GM21390 (cell line): ENCODE results near the gene SNRPA.
"Not testable (repeated sequence)": the region's sequence is repeated elsewhere in the genome, so short reads cannot be mapped to it uniquely, and the experiment has no call there.

Experiments
- ATAC-seq: cut with Tn5 transposase; IDR thresholded peaks from one replicate; pipeline ENCODE4 v1.9.1; 2021; ENCODE audit not compliant: unreplicated experiment

SNRPA gene

DNA sequence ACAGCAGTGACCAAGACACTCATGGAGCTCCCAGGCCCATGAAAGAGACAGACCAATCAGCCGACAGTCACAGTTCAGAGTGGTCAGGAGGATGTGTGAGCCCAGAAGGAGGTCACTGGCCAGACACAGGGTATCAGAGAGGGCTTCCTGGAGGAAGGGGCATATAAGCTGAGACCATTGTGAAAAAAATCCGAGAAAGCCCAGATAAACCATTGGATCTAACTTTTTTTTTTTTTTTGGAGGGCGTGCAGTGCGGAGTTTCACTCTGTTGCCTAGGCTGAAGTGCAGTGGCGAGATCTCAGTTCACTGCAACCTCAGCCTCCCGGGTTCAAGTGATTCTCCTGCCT, 29.9 kb upstream of the SNRPA start:
- ATAC-seq = no peak

DNA sequence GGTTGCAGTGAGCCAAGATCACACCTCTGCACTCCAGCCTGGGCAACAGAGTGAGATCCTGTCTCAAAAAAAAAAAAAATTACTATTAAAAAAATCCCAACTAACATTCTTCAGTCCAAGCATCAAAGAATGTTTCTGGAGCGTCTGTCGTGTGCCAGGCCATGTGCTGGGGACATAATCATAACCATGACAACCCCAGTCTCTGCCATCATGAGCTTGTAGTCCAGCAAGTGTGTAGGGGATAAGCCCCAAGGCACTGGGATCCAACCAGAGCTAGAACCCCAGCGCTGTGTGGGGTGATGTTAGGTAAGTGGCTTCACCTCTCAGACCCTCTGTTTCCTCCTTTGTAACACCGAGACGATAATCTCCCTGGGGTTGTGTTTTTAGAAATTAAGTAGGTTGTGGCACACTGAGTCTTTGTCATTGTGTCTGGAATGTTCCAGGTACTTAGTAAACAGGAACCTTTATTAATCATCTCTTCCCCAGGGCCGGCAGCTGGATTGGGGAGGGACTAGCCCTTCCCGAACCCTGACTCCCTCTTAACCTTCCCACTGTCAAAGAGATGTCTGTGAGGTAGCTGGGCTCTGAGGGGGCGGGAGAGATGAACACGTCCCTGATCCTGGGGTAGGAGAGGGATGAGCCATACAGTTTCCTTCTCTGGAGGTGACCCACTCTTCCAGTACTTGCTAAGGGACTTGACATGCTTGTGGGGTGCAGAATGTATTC, 28.9 kb upstream of the SNRPA start:
- ATAC-seq = no peak

DNA sequence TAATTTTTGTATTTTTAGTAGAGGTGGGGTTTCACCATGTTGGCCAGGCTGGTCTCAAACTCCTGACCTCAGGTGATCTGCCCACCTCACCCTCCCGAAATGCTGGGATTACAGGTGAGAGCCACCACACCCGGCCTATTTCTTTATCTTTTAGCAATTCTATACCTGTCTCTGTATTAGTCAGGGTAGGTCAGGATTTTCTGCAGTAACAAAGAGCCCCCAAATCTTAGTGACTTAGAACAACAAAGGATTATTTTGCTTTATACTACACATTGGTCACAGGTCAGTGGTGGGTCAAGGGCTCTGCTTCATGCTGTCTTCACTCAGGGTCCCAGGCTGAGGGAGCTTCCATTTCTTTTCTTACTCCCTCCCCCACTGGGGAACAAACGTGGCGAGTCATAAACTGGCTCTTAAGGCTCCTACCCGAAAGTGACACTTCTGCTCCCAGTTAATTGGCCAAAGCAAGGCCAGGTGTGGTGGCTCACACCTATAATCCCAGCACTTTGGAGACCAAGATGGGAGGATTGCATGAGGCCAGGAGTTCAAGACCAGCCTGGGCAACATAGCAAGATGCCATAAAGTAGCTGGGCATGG, 27.2 kb upstream of the SNRPA start:
- ATAC-seq = no peak

DNA sequence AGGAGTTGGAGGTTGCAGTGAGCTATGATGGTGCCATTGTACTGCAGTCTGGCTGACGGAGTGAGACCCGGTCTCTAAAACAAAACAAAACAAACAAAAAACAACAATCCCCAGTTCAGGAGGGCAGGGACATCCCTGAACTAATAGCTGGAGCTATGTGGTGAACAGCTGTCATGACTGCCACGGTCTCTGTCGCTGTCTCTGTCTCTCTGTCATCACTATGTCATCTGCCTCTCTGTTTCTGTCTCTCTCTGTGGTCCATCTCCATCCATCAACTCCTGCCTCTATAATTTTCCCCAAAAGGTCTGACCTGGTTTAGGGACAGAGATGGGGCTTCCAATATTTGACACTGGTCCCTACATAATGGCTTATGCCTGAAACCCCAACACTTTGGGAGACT, 26.7 kb upstream of the SNRPA start:
- ATAC-seq = no peak

DNA sequence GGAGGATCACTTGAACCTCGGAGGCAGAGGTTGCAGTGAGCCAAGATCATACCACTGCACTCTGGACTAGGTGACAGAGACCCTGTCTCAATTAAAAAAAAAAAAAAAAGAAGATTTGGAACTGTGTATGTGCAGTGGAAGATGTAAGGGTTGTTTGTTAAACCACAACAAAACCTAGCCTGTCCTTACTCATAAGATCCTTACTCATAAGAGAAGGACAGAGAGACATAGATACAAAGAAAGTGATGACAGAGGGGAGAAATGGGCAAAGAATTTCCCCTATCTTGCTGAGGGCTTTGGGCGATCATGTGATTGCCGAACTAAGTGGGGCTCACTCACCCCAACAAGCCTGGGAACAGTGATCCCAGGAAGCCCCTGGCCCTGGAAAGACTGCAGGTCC, 26.1 kb upstream of the SNRPA start:
- ATAC-seq = no peak

DNA sequence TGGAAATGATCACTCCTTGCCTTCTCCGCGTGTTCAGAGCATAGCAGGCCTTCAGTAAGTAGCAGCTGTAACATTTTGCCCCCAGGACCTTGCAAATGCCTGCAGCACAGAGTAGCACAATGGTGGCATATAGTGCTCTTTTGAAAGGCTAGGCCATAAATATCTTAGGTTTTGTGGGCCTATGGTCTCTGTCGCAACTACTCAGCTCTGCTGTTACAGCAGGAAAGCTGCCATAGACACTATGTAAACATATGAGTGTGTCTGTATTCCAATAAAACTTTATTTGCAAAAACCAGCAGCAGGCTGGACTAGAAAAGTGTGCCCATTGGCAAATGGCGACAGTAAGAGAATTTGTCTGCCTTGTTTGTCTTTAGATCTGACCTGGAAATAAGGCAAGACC, 24.7 kb upstream of the SNRPA start:
- no peak for ATAC-seq

DNA sequence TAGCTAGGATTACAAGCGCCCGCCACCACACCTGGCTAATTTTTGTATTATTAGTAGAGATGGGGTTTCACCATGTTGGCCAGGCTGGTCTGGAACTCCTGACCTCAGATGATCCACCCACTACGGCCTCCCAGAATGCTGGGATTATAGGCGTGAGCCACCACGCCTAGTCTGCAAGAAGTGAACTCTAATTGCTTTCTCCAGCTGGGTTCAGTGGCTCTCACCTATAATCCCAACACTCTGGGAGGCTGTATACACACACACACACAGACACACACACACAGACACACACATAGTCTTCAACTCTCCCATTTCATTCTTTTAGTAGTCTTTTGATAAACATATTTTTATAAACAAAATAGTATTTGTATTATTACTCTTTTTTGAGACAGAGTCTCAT, 20.9 kb upstream of the SNRPA start:
- not testable (repeated sequence) for ATAC-seq

DNA sequence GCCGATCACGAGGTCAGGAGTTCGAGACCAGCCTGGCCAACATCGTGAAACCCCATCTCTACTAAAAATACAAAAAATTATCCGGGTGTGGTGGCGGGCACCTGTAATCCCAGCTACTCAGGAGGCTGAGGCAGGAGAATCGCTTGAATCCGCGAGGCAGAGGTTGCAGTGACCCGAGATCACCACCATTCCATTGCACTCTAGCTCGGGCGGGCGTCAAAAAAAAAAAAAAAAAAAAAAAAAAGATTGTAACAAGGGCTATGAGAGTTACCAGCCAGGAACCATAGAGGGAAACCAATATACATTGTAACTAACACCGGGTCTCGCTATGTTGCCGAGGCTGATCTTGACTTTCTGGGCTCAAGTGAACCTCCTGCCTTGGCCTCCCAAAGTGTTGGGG, 18.7 kb upstream of the SNRPA start:
- not testable (repeated sequence) for ATAC-seq

DNA sequence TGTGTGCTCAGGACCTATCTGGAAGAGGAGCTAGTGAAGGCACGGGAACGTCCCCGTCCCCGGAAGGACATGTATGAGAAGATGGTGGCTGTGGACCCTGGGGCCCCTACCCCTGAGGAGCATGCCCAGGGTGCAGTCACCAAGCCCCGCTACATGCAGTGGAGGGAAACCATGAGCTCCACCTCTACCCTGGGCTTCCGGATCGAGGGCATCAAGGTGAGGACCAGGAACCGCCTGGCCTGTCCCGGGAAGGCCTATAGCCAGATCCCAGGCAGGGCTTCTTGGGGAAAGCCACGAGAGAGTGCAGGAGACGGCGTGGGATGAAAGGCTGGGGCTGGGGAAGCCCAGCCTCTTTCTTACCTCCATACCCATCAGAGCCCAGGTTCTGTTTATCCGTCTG, 17.9 kb upstream of the SNRPA start:
- no peak for ATAC-seq

DNA sequence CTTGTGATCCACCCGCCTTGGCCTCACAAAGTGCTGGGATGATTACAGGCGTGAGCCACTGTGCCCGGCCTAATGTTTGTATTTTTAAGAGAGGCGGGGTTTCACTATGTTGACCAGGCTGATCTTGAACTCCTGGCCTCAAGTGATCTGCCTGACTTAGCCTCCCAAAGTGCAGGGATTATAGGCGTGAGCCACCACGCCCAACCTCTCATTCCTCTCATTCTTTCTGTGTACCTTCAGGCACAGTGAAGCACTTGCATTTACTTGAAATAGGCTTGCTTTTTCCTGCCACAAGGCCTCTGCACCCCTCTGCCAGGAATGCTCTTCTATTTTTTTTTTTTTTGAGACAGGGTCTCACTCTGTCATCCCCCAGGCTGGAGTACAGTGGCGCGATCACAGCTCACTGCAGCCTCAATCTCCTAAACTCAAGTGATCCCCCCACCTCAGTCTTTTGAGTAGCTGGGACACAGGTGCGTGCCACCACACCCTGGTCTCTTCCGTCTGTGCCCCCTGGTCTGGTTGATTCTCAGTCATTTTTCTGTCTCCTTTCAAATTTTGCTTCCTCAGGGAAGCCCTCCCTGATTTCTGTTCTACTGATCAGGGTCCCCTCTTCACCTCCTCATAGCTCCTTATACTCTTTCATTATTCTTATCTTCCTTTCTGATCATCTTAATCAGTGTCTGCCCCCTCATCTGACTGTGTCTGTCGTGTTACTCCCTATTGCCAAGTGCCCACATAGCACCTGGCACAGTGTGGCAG, 15.8 kb upstream of the SNRPA start:
- ATAC-seq = no peak

DNA sequence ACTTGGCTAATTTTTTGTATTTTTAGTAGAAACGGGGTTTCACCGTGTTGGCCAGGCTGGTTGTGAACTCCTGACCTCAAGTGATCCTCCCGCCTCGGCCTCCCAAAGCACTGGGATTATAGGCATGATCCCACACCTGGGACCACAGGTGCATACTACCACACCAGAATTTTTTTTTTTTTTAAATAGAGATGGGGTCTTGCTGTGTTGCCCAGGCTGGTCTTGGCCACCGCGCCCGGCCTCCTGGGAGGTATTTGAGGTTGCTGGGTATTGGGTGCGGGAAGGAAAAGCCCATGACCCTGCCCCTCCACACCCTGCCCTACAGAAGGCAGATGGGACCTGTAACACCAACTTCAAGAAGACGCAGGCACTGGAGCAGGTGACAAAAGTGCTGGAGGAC, 14.3 kb upstream of the SNRPA start:
- ATAC-seq = no peak

DNA sequence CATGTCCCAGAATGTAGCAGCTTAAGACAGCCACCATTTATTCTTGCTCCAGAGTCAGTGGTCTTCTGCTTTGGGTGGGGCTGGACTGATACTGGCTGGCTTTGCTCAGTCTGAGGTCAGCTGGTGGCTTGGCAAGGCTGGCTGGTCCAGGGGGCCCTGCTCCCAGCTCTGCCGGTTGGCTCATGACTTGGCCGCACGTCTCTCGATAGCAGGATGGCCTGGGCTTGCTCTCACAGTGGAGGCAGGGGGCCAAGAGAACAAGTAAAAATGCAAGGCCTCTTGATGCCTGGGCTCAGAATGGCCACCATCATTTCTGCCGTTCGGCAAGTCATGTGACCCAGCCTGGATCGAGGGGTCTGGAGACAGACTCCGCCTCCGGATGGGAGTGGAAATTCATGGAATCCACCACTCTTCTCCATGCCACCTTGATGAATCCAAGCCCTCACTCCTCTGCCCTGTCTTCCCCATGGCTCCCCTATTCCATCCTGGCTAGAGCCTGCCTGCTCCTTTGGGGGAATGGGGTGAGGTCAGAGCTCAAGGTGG, 13.8 kb upstream of the SNRPA start:
- no peak for ATAC-seq

DNA sequence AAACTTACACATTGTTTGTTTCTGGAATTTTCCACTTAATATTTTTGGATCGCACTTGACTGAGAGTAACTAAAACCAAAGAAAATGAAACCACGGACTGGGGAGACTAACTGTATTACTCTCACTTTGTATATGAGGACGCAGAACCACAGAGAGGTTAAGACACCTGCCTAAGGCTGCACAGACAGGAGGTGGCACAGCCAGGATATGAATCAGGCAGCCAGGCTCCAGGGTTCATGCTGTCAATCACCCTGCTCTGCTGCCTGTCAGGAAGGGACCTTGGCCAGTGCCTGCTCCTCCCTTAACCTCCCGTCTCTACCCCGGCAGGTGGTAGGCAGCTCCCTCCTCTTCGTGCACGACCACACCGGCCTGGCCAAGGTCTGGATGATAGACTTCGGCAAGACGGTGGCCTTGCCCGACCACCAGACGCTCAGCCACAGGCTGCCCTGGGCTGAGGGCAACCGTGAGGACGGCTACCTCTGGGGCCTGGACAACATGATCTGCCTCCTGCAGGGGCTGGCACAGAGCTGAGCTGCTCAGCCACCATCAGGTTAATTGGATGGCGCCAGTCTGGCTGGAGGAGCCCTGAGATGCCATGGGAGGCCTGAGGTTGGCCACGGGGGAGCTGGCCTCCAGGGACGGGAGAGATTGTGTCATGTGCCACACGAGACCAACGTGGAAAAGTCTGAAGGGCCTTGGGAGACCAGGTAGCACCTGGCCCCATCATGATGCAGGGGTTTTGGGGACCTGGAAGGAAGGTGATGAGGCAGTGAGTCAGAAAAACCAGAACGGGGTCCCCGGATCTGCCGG, 11.8 kb upstream of the SNRPA start:
- no peak for ATAC-seq

DNA sequence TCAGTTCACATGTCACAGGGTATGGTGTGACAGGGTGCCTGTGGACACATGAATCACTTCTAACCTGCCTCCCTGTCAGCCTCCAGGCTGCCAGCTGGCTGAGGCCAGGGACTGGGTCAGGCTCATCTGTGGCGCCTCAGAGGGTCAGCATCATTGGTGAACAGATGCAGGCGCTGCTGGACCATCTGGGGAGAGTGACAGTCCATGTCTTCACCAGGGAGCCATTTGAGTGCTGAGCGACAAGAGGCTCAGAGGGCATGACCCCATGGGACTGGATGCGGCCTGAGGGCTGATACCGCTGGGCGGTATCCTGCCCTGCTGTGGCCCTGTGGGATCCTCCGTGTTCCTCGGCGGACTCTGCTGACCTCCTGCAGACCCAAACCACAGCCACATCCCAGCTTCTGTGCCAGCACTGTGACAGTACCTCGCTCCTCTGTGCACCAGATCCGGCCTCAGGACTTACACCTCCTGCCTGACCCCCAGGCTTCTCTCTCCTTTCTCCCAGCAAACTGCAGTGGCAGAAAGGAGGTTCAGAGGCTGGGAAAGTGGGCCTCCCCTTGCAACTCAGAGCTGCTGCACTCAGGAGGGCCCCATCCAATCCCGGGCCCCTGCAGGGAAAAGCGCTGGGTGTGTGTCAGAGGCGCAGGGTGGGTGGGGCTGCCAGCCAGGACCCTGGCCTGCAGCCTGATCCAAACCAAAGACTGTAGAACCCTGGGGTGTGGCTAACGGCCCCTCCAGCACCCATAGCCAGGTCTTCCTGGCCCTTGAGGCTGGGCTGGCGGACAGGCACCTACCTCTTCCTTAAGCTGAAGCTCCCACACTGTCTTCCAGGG, 10.9 kb upstream of the SNRPA start:
- ATAC-seq = no peak

DNA sequence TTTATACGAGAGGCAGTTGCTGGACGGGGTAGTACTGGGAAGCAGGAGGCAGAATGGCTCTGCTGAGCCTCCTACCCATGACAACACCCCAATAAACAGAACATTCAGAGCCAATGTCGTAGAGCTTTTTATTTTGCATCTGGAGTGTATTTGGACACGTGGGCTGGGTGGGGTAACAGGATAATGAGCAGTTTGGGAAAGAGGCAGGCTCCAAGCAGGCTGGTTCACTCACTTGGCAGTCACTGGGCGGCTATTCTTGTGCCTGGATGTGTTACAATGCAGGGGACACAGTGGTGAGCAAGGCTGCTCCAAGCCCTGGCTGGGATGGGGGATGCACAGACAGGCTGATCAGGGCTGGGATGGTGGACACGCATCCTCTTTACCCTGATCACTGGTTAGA, 10.3 kb upstream of the SNRPA start:
- no peak for ATAC-seq

DNA sequence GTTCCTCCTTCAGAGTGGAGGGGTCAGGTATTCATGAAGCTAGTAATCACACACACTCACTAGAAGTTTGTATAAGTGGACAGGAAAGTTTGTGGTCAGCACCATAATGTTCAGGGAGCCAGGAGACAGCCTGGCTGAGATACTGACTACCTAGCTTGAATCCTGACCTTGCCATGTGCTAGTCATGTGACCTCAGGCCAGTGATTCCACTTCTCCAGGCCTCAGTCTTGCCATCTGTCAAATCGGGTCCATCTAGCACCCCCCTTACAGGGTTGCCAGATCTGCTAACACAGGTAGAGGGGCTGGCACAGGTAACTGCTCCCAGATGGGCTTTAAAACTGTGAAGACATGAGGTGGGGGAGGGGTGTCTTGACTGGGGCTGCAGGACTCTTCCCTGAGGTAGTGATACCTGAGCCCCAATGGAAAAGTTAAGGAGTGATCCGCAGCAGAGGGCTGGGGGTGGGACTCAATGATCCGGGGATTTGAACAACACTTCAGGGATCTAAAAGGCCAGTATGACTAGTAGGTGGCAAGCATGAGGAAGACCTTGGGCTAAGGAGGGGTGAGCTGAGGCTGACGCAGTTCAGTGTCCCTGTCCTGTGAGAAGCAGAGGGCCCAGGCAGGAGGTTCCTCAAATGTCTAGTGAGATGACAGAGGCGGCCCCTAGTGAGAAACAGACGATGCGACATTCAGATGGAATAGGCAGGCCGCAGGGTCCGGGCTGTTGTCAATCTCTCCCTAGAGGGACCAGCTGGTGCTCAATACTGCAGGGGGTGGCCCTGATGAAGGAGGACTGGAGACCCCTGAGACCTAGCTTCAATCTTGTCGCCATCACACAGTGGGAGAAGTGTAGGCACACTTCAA, 9.2 kb upstream of the SNRPA start:
- ATAC-seq = no peak

DNA sequence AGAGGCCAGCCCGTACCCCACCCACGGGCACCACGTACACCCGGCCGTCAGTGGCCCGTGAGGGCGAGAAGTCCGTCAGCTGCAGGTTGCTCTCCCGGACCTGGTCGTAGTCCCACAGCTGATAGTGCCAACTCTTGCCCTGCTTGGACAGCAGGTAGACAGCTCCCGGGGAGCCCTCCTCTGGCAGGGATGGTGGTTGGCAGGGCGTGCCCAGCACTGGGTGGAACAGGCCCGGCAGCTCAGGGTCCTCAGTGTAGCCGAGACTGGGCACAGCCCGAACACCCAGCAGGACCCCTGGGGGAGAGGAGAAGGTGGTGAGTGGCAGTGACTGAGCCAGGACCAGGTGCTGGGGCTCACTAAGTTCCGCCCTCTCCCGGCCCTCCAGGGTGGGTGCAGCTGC, 8.5 kb upstream of the SNRPA start:
- ATAC-seq = no peak

DNA sequence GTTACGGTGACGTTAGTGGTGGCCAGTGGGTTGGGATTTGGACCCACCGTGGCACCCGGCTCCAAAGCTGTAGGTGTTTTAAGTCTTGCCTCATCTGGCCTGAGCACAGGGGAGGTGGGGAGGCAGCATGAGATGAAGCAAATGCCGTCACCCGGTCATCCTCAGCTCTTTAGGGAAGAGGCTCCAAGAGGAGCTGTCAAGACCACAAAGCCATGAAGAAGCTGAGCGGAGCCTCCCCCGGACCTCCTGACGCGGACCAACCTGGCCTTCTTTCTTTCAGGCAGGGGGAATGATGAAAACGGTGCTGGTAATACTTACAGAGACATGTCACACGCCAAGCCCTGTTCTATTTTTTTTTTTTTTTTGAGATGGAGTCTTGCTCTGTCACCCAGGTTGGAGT, 8.1 kb upstream of the SNRPA start:
- ATAC-seq = no peak

DNA sequence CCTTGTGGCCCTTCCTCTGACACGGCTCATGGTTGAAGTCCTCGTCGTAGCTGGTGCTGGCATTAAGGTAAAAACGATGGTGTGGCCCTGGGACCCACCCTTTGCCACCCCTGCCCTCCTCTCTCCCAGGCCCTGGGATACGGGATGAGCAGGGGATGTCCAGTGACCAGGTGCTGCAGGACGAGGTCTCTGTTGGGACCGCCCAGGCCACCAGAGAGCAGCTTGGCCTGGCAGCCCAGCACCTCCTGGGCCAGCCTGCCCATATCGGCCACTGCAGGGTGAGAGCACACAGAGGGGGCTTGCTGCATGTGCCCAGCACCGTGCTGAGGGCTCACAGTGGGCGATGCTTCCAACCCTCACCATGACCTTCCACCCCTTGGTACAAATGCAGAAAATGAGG, 7.1 kb upstream of the SNRPA start:
- ATAC-seq = no peak
